Stimulated activated CD8-positive, alpha-beta memory T cell treated with anti-CD3 and anti-CD28 coated beads, Interleukin-15, amount 100 ng/mL, for 48 hours (primary cell): ENCODE measurements around the gene PIGR.

Experiments
- DNase-seq, 2 donors: peaks; one replicate each; pipeline ENCODE4 v3.0.0-alpha.2; 2020; ENCODE audit warnings: low read depth in 2 of 2

PIGR gene

GRCh38 chr1:206960676-206961386 lies 14.6 kb upstream of the PIGR start:
- no peak for DNase-seq

GRCh38 chr1:206958144-206958543 lies 11.9 kb upstream of the PIGR start:
- DNase-seq, result no peak

GRCh38 chr1:206957639-206958038 lies 11.4 kb upstream of the PIGR start:
- DNase-seq, result no peak

- no peak for DNase-seq
Measured at GRCh38 chr1:206955476-206956451, 9.5 kb upstream of the PIGR start.

GRCh38 chr1:206954459-206955342 lies 8.4 kb upstream of the PIGR start:
- no peak for DNase-seq

GRCh38 chr1:206953626-206954025 lies 7.4 kb upstream of the PIGR start:
- DNase-seq, result no peak

GRCh38 chr1:206953126-206953525 lies 6.9 kb upstream of the PIGR start:
- no peak for DNase-seq

- DNase-seq, result no peak
Measured at GRCh38 chr1:206952171-206952570, 5.9 kb upstream of the PIGR start.

- no peak for DNase-seq
Measured at GRCh38 chr1:206951318-206952100, 5.2 kb upstream of the PIGR start.

- no peak for DNase-seq
Measured at GRCh38 chr1:206949641-206950040, 3.4 kb upstream of the PIGR start.

GRCh38 chr1:206949208-206949607 lies 2.9 kb upstream of the PIGR start:
- DNase-seq, result no peak

- DNase-seq, result no peak
Measured at GRCh38 chr1:206947255-206947654, 989 bp upstream of the PIGR start.

- DNase-seq, result no peak
Measured at GRCh38 chr1:206945779-206946178, 487 bp downstream of the PIGR start.

- no peak for DNase-seq
Measured at GRCh38 chr1:206944703-206945102, 1.6 kb downstream of the PIGR start.

- no peak for DNase-seq
Measured at GRCh38 chr1:206941766-206942418, 4.4 kb downstream of the PIGR start.

GRCh38 chr1:206940588-206940936 lies 5.7 kb downstream of the PIGR start:
- DNase-seq, result no peak

- DNase-seq, result no peak
Measured at GRCh38 chr1:206939841-206940587, 6.3 kb downstream of the PIGR start.

GRCh38 chr1:206939131-206939530 lies 7.1 kb downstream of the PIGR start:
- no peak for DNase-seq

- DNase-seq, result no peak
Measured at GRCh38 chr1:206937425-206937824, 8.8 kb downstream of the PIGR start.

- no peak for DNase-seq
Measured at GRCh38 chr1:206935491-206936067, 10.7 kb downstream of the PIGR start.
